PC-9 (cell line): Measurements from ENCODE around the gene DAND5. TPM values are rescaled to one million over a fixed set of nuclear protein-coding genes. Genes with fewer than 3 reads are reported as not detected.

Experiments
- BruUV-seq: library from RNA; stranded (reverse); fragments of 400-500 nt; replicated peaks from 2 replicates; lab custom pipeline; 2021; lab: Mats Ljungman, UMichigan
- CTCF ChIA-PET: fragments of 300-600 bp; sonication (Branson Sonifier 250); formaldehyde crosslinking; loops from one replicate; lab custom pipeline; 2022; ENCODE audit warnings: antibody characterized with exemption; lab: Charles Lee
- POLR2A ChIA-PET: fragments of 300-600 bp; sonication (Branson Sonifier 250); formaldehyde crosslinking; loops from one replicate; lab custom pipeline; 2022; ENCODE audit warnings: antibody characterized with exemption; ENCODE audit not compliant: unreplicated experiment; lab: Charles Lee
- DNase-seq, 2 experiments: peaks; one replicate each; pipeline versions ENCODE4 v3.0.0 to v3.0.0-alpha.2; 2015 to 2022; ENCODE audit warnings: mixed read lengths in 1 of 2
- H2AFZ ChIP-seq: fragments of 200-600 bp; sonication (generic); 2 replicates; pipeline ENCODE4 v1.8.1; 2017; ENCODE audit warnings: antibody characterized with exemption
- H3F3A ChIP-seq: fragments of 200-600 bp; sonication (generic); 2 replicates; pipeline ENCODE4 v1.8.1; 2017; ENCODE audit warnings: antibody characterized with exemption, mild to moderate bottlenecking, low read depth; ENCODE audit not compliant: insufficient read depth
- H3K27ac ChIP-seq: fragments of 200-600 bp; sonication (generic); 2 replicates; pipeline ENCODE4 v1.6.1; 2016; ENCODE audit warnings: mixed run types
- H3K27me3 ChIP-seq: fragments of 200-600 bp; sonication (generic); 2 replicates; pipeline ENCODE4 v1.6.1; 2016; ENCODE audit warnings: low read depth, mixed run types; ENCODE audit not compliant: insufficient read depth
- H3K36me3 ChIP-seq: fragments of 200-600 bp; sonication (generic); 2 replicates; pipeline ENCODE4 v1.6.1; 2016; ENCODE audit warnings: low read depth, mixed run types
- H3K4me1 ChIP-seq: fragments of 200-600 bp; sonication (generic); replicated peaks from 2 replicates; pipeline ENCODE4 v1.6.1; 2016; ENCODE audit warnings: mixed run types; ENCODE audit not compliant: insufficient read depth
- H3K4me2 ChIP-seq: fragments of 200-600 bp; sonication (generic); 2 replicates; pipeline ENCODE4 v1.6.1; 2017; ENCODE audit warnings: mixed run types
- H3K4me3 ChIP-seq: fragments of 200-600 bp; sonication (generic); 2 replicates; pipeline ENCODE4 v1.6.1; 2016; ENCODE audit warnings: mixed run types
- H3K79me2 ChIP-seq: fragments of 200-600 bp; sonication (generic); 2 replicates; pipeline ENCODE4 v1.6.1; 2017; ENCODE audit warnings: low read depth, mixed run types
- H3K9me2 ChIP-seq: fragments of 200-600 bp; sonication (generic); 2 replicates; pipeline ENCODE4 v1.8.1; 2017; ENCODE audit warnings: mild to moderate bottlenecking; ENCODE audit not compliant: insufficient read depth
- H3K9me3 ChIP-seq: fragments of 200-600 bp; sonication (generic); 2 replicates; pipeline ENCODE4 v1.8.1; 2016; ENCODE audit warnings: low read depth; ENCODE audit not compliant: insufficient read depth
- H4K20me1 ChIP-seq: fragments of 200-600 bp; sonication (generic); 2 replicates; pipeline ENCODE4 v1.8.1; 2017; ENCODE audit not compliant: insufficient read depth
- CTCF ChIP-seq: fragments of 200-600 bp; sonication (generic); conservative IDR thresholded peaks from 2 replicates; pipeline ENCODE4 v1.6.1; 2017; ENCODE audit warnings: mixed run types, antibody characterized with exemption, mild to moderate bottlenecking, moderate library complexity
- EZH2 ChIP-seq: fragments of 200-600 bp; sonication (generic); IDR thresholded peaks from 2 replicates; pipeline ENCODE4 v1.8.0; 2017; ENCODE audit warnings: antibody characterized with exemption, low read depth
- intact Hi-C: fragments of 100-400 bp; cut with micrococcal nuclease; formaldehyde crosslinking; loops from one replicate; pipeline ENCODE4 v1.10.0; 2022; ENCODE audit not compliant: unreplicated experiment
- total RNA-seq: library from RNA; stranded (reverse); gene quantifications from 2 replicates; pipeline ENCODE4 v1.2.3, GENCODE V29; 2021

The DAND5 gene
- total RNA-seq, 1 experiment from 2014 or later = 0.20 TPM

GRCh38 chr19:12924621-12925310 is 44.6 kb upstream of the DAND5 start:
- no peak overlapping the region for H2AFZ ChIP-seq
- no peak overlapping the region for H3K27ac ChIP-seq
- peaks cover 28% of the 10 kb centered on the region for H3F3A ChIP-seq
- BruUV-seq = no TSS peak
- H3K36me3 ChIP-seq = peaks cover 40% of the 10 kb centered on the region
- POLR2A ChIA-PET = interaction anchor here (0.7 kb wide), 1 partner anchor 13 kb away, joined by 4 read pairs; no protein-coding TSS in a partner anchor
- H3K9me3 ChIP-seq = no peaks in the 10 kb centered on the region
- no peak overlapping the region for H3K4me3 ChIP-seq
- intact Hi-C loops = no loop called here
- no peaks in the 10 kb centered on the region; the same call in 1 of the 2 replicates for H3K4me1 ChIP-seq
- H4K20me1 ChIP-seq = no peaks in the 10 kb centered on the region; the same call in 1 of the 2 replicates
- CTCF ChIA-PET = no interaction called here
- DNase-seq = no peak
- H3K79me2 ChIP-seq = no peaks in the 10 kb centered on the region
- no peaks in the 10 kb centered on the region for H3K27me3 ChIP-seq
- TF ChIP-seq CTCF (no peak), EZH2 (no peak)
- H3K4me2 ChIP-seq = no peak overlapping the region
- H3K9me2 ChIP-seq = no peaks in the 10 kb centered on the region

- Histone ChIP-seq H3K4me1 (peaks cover 12% of the 10 kb centered on the region), H3K36me3 (peaks cover 32% of the 10 kb centered on the region), H3K79me2 (peaks cover 30% of the 10 kb centered on the region), H3F3A (no peaks in the 10 kb centered on the region; the same call in 1 of the 2 replicates), H3K4me2 (no peak overlapping the region), H2AFZ (no peak overlapping the region), H3K27me3 (no peaks in the 10 kb centered on the region), H3K9me2 (no peaks in the 10 kb centered on the region), H3K27ac (no peak overlapping the region), H4K20me1 (peaks cover 3% of the 10 kb centered on the region), H3K9me3 (no peaks in the 10 kb centered on the region), H3K4me3 (no peak overlapping the region)
- intact Hi-C loops = no loop called here
- BruUV-seq = no TSS peak
- no peak for DNase-seq
- ChIA-PET CTCF (no interaction called here), POLR2A (no interaction called here)
- no peak for TF ChIP-seq CTCF
- TF ChIP-seq EZH2 = no peak
Observed at GRCh38 chr19:12930002-12930645, 39.3 kb upstream of the DAND5 start.

DNA sequence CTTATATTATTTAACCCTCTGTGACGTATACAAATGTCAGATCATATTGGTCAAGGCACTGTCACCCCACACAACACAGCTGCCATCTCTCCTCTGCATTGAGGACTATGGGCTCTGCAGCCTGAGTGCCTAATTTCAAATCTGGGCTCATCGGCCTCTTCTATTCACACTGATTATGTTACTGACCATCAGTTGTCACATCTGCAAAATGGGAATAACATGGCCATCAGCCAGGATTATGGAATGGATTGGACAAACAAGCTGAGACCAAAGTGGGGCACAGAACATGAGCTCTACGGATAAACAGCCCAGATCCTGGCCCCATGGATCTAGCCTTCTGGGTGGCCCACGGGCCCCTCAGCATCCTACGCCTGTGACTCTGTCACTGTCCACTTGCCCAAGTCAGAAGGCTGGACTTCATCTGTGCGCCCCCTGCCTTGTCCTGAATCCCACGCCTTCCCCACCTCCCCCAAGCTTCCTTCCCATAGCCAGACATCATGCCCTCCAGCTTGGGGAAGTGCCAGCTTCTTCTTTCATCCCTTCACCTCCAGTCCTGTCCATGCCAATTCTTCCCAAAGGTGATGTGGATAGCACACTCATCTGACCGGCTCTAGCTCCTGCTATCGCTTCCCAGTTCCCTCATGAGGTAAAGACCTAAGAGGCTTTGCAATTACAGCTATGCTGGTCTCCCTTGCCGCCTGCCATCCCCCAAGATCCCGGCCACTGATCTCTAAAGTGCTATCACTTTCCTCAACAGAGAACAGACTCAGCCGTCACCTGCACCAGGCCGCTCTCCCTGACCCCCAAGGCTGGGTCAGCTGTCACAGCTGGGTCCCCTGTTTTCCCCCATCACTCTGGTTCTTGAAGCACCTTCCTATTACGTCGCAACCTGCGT is 36.7 kb upstream of the DAND5 start:
- Histone ChIP-seq H3K4me3 (peak overlapping the region; percentile 91), H2AFZ (peak overlapping the region; percentile 93), H3K9me2 (no peaks in the 10 kb centered on the region), H3K79me2 (peaks cover 30% of the 10 kb centered on the region), H3K27ac (peak overlapping the region; percentile 25; the same call in 1 of the 2 replicates), H3K36me3 (peaks cover 15% of the 10 kb centered on the region; the same call in 1 of the 2 replicates), H3K9me3 (no peaks in the 10 kb centered on the region), H3K4me1 (peaks cover 17% of the 10 kb centered on the region), H3K4me2 (peak overlapping the region; percentile 96), H3K27me3 (no peaks in the 10 kb centered on the region), H4K20me1 (peaks cover 3% of the 10 kb centered on the region), H3F3A (no peaks in the 10 kb centered on the region; the same call in 1 of the 2 replicates)
- ChIA-PET POLR2A (no interaction called here), CTCF (no interaction called here)
- TF ChIP-seq EZH2 = no peak
- intact Hi-C loops = no loop called here
- no peak for DNase-seq
- BruUV-seq = no TSS peak
